Naive thymus-derived CD4-positive, alpha-beta T cell (primary cell): ENCODE data around the gene PDLIM3. TPM values are rescaled to one million over a fixed set of nuclear protein-coding genes. Genes with fewer than 3 reads are reported as not detected.

ENCODE experiments used
- ATAC-seq: fragments of 150-1000 bp; cut with Tn5 transposase; 2 replicates; pipeline ENCODE4 v1.10.0; 2021; ENCODE audit warnings: mild to moderate bottlenecking, moderate library complexity
- CTCF ChIA-PET: fragments of 350-600 bp; sonication (Branson Sonifier 250); formaldehyde crosslinking; loops from one replicate; lab custom pipeline; 2021; ENCODE audit warnings: antibody characterized with exemption; lab: Charles Lee
- POLR2A ChIA-PET: fragments of 350-600 bp; sonication (Branson Sonifier 250); formaldehyde crosslinking; loops from one replicate; lab custom pipeline; 2021; ENCODE audit warnings: antibody characterized with exemption, inconsistent platforms; lab: Charles Lee
- DNase-seq, 9 donors: peaks; one replicate each; pipeline versions ENCODE4 v3.0.0 to v3.0.0-alpha.2; 2020 to 2022; ENCODE audit warnings: mixed read lengths in 1 of 9
- H3K27ac ChIP-seq: one replicate; pipeline ENCODE4 v1.7.0; 2013; ENCODE audit warnings: mild to moderate bottlenecking, low read depth, low read length, moderate library complexity
- H3K27me3 ChIP-seq, 2 donors: one replicate each; pipeline ENCODE4 v1.7.0; 2013; ENCODE audit warnings: low read length in 2 of 2, mild to moderate bottlenecking in 2 of 2, moderate library complexity in 2 of 2; ENCODE audit not compliant: control insufficient read depth in 2 of 2, insufficient read depth in 2 of 2
- H3K36me3 ChIP-seq, 3 experiments: 1 replicate in 2 of 3; 2 replicates in 1 of 3; pipeline ENCODE4 v1.7.0; 2013; ENCODE audit warnings: low read length in 3 of 3, mild to moderate bottlenecking in 3 of 3, moderate library complexity in 1 of 3; ENCODE audit not compliant: insufficient read depth in 3 of 3, control insufficient read depth in 2 of 3
- H3K4me1 ChIP-seq, 2 donors: one replicate each; pipeline ENCODE4 v1.7.0; 2013; ENCODE audit warnings: low read length in 2 of 2, mild to moderate bottlenecking in 2 of 2, moderate library complexity in 1 of 2; ENCODE audit not compliant: control insufficient read depth in 2 of 2, insufficient read depth in 2 of 2
- H3K4me3 ChIP-seq: 2 replicates; pipeline ENCODE4 v1.7.0; 2013; ENCODE audit warnings: mild to moderate bottlenecking, low read length
- H3K9me3 ChIP-seq, 3 experiments: 1 replicate in 2 of 3; 2 replicates in 1 of 3; pipeline ENCODE4 v1.7.0; 2013; ENCODE audit warnings: low read length in 3 of 3; ENCODE audit not compliant: control insufficient read depth in 2 of 3
- H3K27ac Mint-ChIP-seq, 9 donors: one replicate each; pipeline ENCODE4 v1.8.0; 2020 to 2022; ENCODE audit warnings: mixed read lengths in 9 of 9, mild to moderate bottlenecking in 8 of 9, moderate library complexity in 5 of 9, inconsistent platforms in 2 of 9
- H3K27me3 Mint-ChIP-seq, 5 donors: one replicate each; pipeline ENCODE4 v1.8.0; 2021 to 2022; ENCODE audit warnings: mixed read lengths in 5 of 5, mild to moderate bottlenecking in 1 of 5
- H3K36me3 Mint-ChIP-seq, 5 donors: one replicate each; pipeline ENCODE4 v1.8.0; 2020 to 2022; ENCODE audit warnings: mixed read lengths in 5 of 5, mild to moderate bottlenecking in 3 of 5, inconsistent platforms in 1 of 5
- H3K4me1 Mint-ChIP-seq, 7 donors: one replicate each; pipeline ENCODE4 v1.8.0; 2020 to 2022; ENCODE audit warnings: mixed read lengths in 7 of 7, mild to moderate bottlenecking in 3 of 7, inconsistent platforms in 1 of 7
- H3K4me3 Mint-ChIP-seq, 10 donors: one replicate each; pipeline ENCODE4 v1.8.0; 2020 to 2022; ENCODE audit warnings: mild to moderate bottlenecking in 10 of 10, mixed read lengths in 10 of 10, moderate library complexity in 6 of 10, inconsistent platforms in 2 of 10
- H3K9me3 Mint-ChIP-seq, 11 donors: one replicate each; pipeline ENCODE4 v1.8.0; 2020 to 2022; ENCODE audit warnings: mixed read lengths in 11 of 11, mild to moderate bottlenecking in 4 of 11, inconsistent platforms in 1 of 11, moderate library complexity in 1 of 11
- intact Hi-C, 2 donors: fragments of 100-400 bp; cut with micrococcal nuclease; formaldehyde crosslinking; loops; one replicate each; pipeline ENCODE4 v1.15.1; 2023
- polyA plus RNA-seq, 2 donors: library from polyadenylated mRNA; unstranded; fragments of 300-500 nt; fragmentation: Illumina TruSeq; gene quantifications; one replicate each; pipeline ENCODE4 v1.2.3, GENCODE V29; 2021
- total RNA-seq, 6 experiments: library from RNA in 5 of 6; stranded (reverse) in 5 of 6; gene quantifications; 1 replicate in 5 of 6; 2 replicates in 1 of 6; pipeline ENCODE4 v1.2.3 and lab custom pipeline; 2021 to 2026

The PDLIM3 gene
- total and polyA plus RNA-seq, 7 experiments from 2014 or later = not detected

- CTCF ChIA-PET = no interaction called here
- intact Hi-C loops = no loop called here
These were observed 27.1 kb downstream of the PDLIM3 start for GRCh38 chr4:185508181-185508580.

GRCh38 chr4:185506422-185506821 is 28.9 kb downstream of the PDLIM3 start:
- ChIA-PET POLR2A (no interaction called here), CTCF (no interaction called here)

More at GRCh38 chr4:185508181-185508580, 27.1 kb downstream of the PDLIM3 start:
- Mint-ChIP-seq H3K27ac (no peak overlapping the region), H3K4me3 (no peak overlapping the region), H3K27me3 (peaks cover 30 to 53% (median 47%) of the 10 kb centered on the region in 5 donors), H3K36me3 (no peaks in the 10 kb centered on the region), H3K4me1 (peaks cover 4 to 8% (median 7%) of the 10 kb centered on the region in 7 donors), H3K9me3 (peaks cover 0 to 1% (median 0%) of the 10 kb centered on the region in 11 donors)
- H3K4me3 ChIP-seq = no peak overlapping the region
- ATAC-seq (no peak), DNase-seq (no peak)
- no peaks in the 10 kb centered on the region for H3K27me3 ChIP-seq
- H3K36me3 ChIP-seq = no peaks in the 10 kb centered on the region
- H3K4me1 ChIP-seq = peaks cover 3 to 4% of the 10 kb centered on the region in 2 donors
- POLR2A ChIA-PET = interaction anchor here (0.6 kb wide), 1 partner anchor 10 kb away, joined by 3 read pairs; no protein-coding TSS in a partner anchor
- no peaks in the 10 kb centered on the region for H3K9me3 ChIP-seq
- H3K27ac ChIP-seq = no peak overlapping the region

GRCh38 chr4:185504098-185505047 is 30.9 kb downstream of the PDLIM3 start:
- Histone ChIP-seq H3K36me3 (no peaks in the 10 kb centered on the region), H3K4me3 (no peak overlapping the region), H3K27me3 (no peaks in the 10 kb centered on the region), H3K27ac (no peak overlapping the region), H3K9me3 (no peaks in the 10 kb centered on the region), H3K4me1 (no peaks in the 10 kb centered on the region)
- no peak overlapping the region for H3K27ac Mint-ChIP-seq
- peaks cover 28 to 38% (median 29%) of the 10 kb centered on the region in 5 donors for H3K27me3 Mint-ChIP-seq
- peaks cover 0 to 13% (median 6%) of the 10 kb centered on the region in 11 donors for H3K9me3 Mint-ChIP-seq
- H3K4me3 Mint-ChIP-seq = no peak overlapping the region
- intact Hi-C loops = no loop called here
- H3K36me3 Mint-ChIP-seq = peaks cover 0 to 6% (median 0%) of the 10 kb centered on the region in 5 donors
- ATAC-seq (no peak), DNase-seq (no peak)
- ChIA-PET CTCF (no interaction called here), POLR2A (no interaction called here)
- H3K4me1 Mint-ChIP-seq = no peaks in the 10 kb centered on the region

More at GRCh38 chr4:185506422-185506821, 28.9 kb downstream of the PDLIM3 start:
- H3K9me3 ChIP-seq = no peaks in the 10 kb centered on the region
- H3K27me3 Mint-ChIP-seq = peaks cover 24 to 38% (median 38%) of the 10 kb centered on the region in 5 donors
- ATAC-seq = no peak
- peaks cover 0 to 4% (median 0%) of the 10 kb centered on the region in 11 donors for H3K9me3 Mint-ChIP-seq
- H3K4me3 Mint-ChIP-seq = no peak overlapping the region
- H3K4me1 ChIP-seq = no peaks in the 10 kb centered on the region
- H3K27ac ChIP-seq = no peak overlapping the region
- intact Hi-C loops = no loop called here
- no peaks in the 10 kb centered on the region for H3K36me3 ChIP-seq
- H3K4me3 ChIP-seq = no peak overlapping the region
- no peaks in the 10 kb centered on the region for H3K4me1 Mint-ChIP-seq
- DNase-seq = no peak
- no peak overlapping the region for H3K27ac Mint-ChIP-seq
- no peaks in the 10 kb centered on the region for H3K27me3 ChIP-seq
- H3K36me3 Mint-ChIP-seq = no peaks in the 10 kb centered on the region

- CTCF ChIA-PET = no interaction called here
These were observed 32.9 kb downstream of the PDLIM3 start for GRCh38 chr4:185502386-185502785.

GRCh38 chr4:185500576-185500975 is 34.7 kb downstream of the PDLIM3 start:
- Mint-ChIP-seq H3K27me3 (peaks cover 10 to 37% (median 24%) of the 10 kb centered on the region in 5 donors), H3K4me1 (no peaks in the 10 kb centered on the region), H3K9me3 (peaks cover 0 to 13% (median 6%) of the 10 kb centered on the region in 11 donors), H3K4me3 (no peak overlapping the region), H3K36me3 (peaks cover 0 to 6% (median 0%) of the 10 kb centered on the region in 5 donors), H3K27ac (no peak overlapping the region)
- POLR2A ChIA-PET = no interaction called here
- no peak overlapping the region for H3K27ac ChIP-seq
- no peak for ATAC-seq
- intact Hi-C loops = no loop called here
- H3K4me3 ChIP-seq = no peak overlapping the region
- no peaks in the 10 kb centered on the region for H3K9me3 ChIP-seq
- no peaks in the 10 kb centered on the region for H3K4me1 ChIP-seq
- no peaks in the 10 kb centered on the region for H3K27me3 ChIP-seq
- no peak for DNase-seq
- CTCF ChIA-PET = no interaction called here
- H3K36me3 ChIP-seq = no peaks in the 10 kb centered on the region

More at GRCh38 chr4:185502386-185502785, 32.9 kb downstream of the PDLIM3 start:
- no peak overlapping the region for H3K27ac ChIP-seq
- H3K9me3 ChIP-seq = no peaks in the 10 kb centered on the region
- Mint-ChIP-seq H3K4me1 (no peaks in the 10 kb centered on the region), H3K9me3 (peaks cover 0 to 13% (median 6%) of the 10 kb centered on the region in 11 donors), H3K27ac (no peak overlapping the region), H3K36me3 (peaks cover 0 to 6% (median 0%) of the 10 kb centered on the region in 5 donors), H3K27me3 (peaks cover 18 to 34% (median 20%) of the 10 kb centered on the region in 5 donors), H3K4me3 (no peak overlapping the region)
- ATAC-seq (no peak), DNase-seq (no peak)
- H3K27me3 ChIP-seq = no peaks in the 10 kb centered on the region
- no peaks in the 10 kb centered on the region for H3K36me3 ChIP-seq
- H3K4me1 ChIP-seq = no peaks in the 10 kb centered on the region
- intact Hi-C loops = no loop called here
- POLR2A ChIA-PET = no interaction called here
- no peak overlapping the region for H3K4me3 ChIP-seq

GRCh38 chr4:185500035-185500434 is 35.3 kb downstream of the PDLIM3 start:
- Histone ChIP-seq H3K4me1 (no peaks in the 10 kb centered on the region), H3K4me3 (no peak overlapping the region), H3K27ac (no peak overlapping the region), H3K36me3 (no peaks in the 10 kb centered on the region), H3K27me3 (no peaks in the 10 kb centered on the region), H3K9me3 (no peaks in the 10 kb centered on the region)
- Mint-ChIP-seq H3K9me3 (peaks cover 0 to 13% (median 6%) of the 10 kb centered on the region in 11 donors), H3K4me3 (no peak overlapping the region), H3K36me3 (peaks cover 0 to 6% (median 0%) of the 10 kb centered on the region in 5 donors), H3K27ac (no peak overlapping the region), H3K4me1 (no peaks in the 10 kb centered on the region), H3K27me3 (peaks cover 11 to 40% (median 23%) of the 10 kb centered on the region in 5 donors)
- DNase-seq = no peak
- intact Hi-C loops = no loop called here
- ChIA-PET POLR2A (no interaction called here), CTCF (no interaction called here)
- no peak for ATAC-seq
